MCF 10A (cell line): ENCODE data around the gene ANKRD60. TPM values are rescaled to one million over a fixed set of nuclear protein-coding genes. Genes with fewer than 3 reads are reported as not detected.

Experiments used
- BruUV-seq: library from RNA; stranded (reverse); fragments of 400-500 nt; replicated peaks from 2 replicates; lab custom pipeline; 2021; lab: Mats Ljungman, UMichigan
- CTCF ChIA-PET: fragments of 300-600 bp; sonication (Branson Sonifier 250); formaldehyde crosslinking; extraction: SDS; loops from one replicate; lab custom pipeline; 2021; ENCODE audit warnings: antibody characterized with exemption, inconsistent platforms; lab: Yijun Ruan, JAX
- POLR2A ChIA-PET: fragments of 300-600, 350-650 bp; sonication (Branson Sonifier 250); formaldehyde crosslinking; extraction: SDS; loops from one replicate; lab custom pipeline; 2020; ENCODE audit warnings: antibody characterized with exemption, inconsistent platforms; lab: Yijun Ruan, JAX
- DNase-seq: peaks from one replicate; pipeline ENCODE4 v3.0.0-alpha.2; 2018; ENCODE audit not compliant: unreplicated experiment
- H3K27ac Mint-ChIP-seq: one replicate; pipeline ENCODE4 v1.8.0; 2022; ENCODE audit warnings: mild to moderate bottlenecking, low read depth, mixed read lengths; ENCODE audit not compliant: unreplicated experiment
- H3K27me3 Mint-ChIP-seq: one replicate; pipeline ENCODE4 v1.8.0; 2022; ENCODE audit warnings: mixed read lengths; ENCODE audit not compliant: insufficient read depth, unreplicated experiment
- H3K36me3 Mint-ChIP-seq: one replicate; pipeline ENCODE4 v1.8.0; 2022; ENCODE audit warnings: mild to moderate bottlenecking, moderate library complexity, mixed read lengths; ENCODE audit not compliant: insufficient read depth, unreplicated experiment
- H3K4me1 Mint-ChIP-seq: one replicate; pipeline ENCODE4 v1.8.0; 2022; ENCODE audit warnings: mixed read lengths; ENCODE audit not compliant: insufficient read depth, unreplicated experiment
- H3K4me3 Mint-ChIP-seq: one replicate; pipeline ENCODE4 v1.8.0; 2022; ENCODE audit warnings: mild to moderate bottlenecking, moderate library complexity, mixed read lengths; ENCODE audit not compliant: unreplicated experiment
- H3K9me3 Mint-ChIP-seq: one replicate; pipeline ENCODE4 v1.8.0; 2022; ENCODE audit warnings: mixed read lengths; ENCODE audit not compliant: unreplicated experiment
- CTCF ChIP-seq: fragments of 200-600 bp; IDR thresholded peaks from one replicate; pipeline ENCODE4 v1.8.0; 2022; ENCODE audit warnings: antibody characterized with exemption, mild to moderate bottlenecking; ENCODE audit not compliant: unreplicated experiment
- intact Hi-C: fragments of 100-400 bp; cut with micrococcal nuclease; formaldehyde crosslinking; loops from 2 replicates; pipeline ENCODE4 v1.14.1; 2022
- total RNA-seq: library from RNA; stranded (reverse); gene quantifications from 2 replicates; pipeline ENCODE4 v1.2.3, GENCODE V29; 2022

The ANKRD60 gene
- total RNA-seq, 1 experiment from 2014 or later: not detected

GRCh38 chr20:58194175-58194791 is 34.2 kb downstream of the ANKRD60 start:
- Mint-ChIP-seq H3K4me1 (no peaks in the 10 kb centered on the region), H3K27me3 (peaks cover 62% of the 10 kb centered on the region), H3K9me3 (peaks cover 11% of the 10 kb centered on the region), H3K27ac (no peak overlapping the region), H3K4me3 (no peak overlapping the region), H3K36me3 (no peaks in the 10 kb centered on the region)
- POLR2A ChIA-PET: no interaction called here
- no peak for TF ChIP-seq CTCF
- CTCF ChIA-PET: interaction anchor here (0.6 to 1.9 kb wide), 10 partner anchors 8 to 601 kb away, joined by 3 to 6 read pairs (median 4); no protein-coding TSS in a partner anchor
- BruUV-seq: no TSS peak
- no peak for DNase-seq
- intact Hi-C loops: no loop called here

GRCh38 chr20:58192567-58192966 is 35.9 kb downstream of the ANKRD60 start:
- peak; percentile 16 for DNase-seq
- Mint-ChIP-seq H3K27ac (no peak overlapping the region), H3K36me3 (no peaks in the 10 kb centered on the region), H3K9me3 (peaks cover 11% of the 10 kb centered on the region), H3K4me3 (no peak overlapping the region), H3K27me3 (peaks cover 61% of the 10 kb centered on the region), H3K4me1 (no peaks in the 10 kb centered on the region)
- peak; percentile 65 for TF ChIP-seq CTCF
- no TSS peak for BruUV-seq
- CTCF ChIA-PET: interaction anchor here (0.6 to 2.2 kb wide), 9 partner anchors 11 to 800 kb away, joined by 3 to 8 read pairs (median 4); partner anchors contain the start of gene ZBP1
- POLR2A ChIA-PET: no interaction called here
- intact Hi-C loops: no loop called here

GRCh38 chr20:58192065-58192464 is 36.4 kb downstream of the ANKRD60 start:
- BruUV-seq: no TSS peak
- H3K4me3 Mint-ChIP-seq: no peak overlapping the region
- H3K27ac Mint-ChIP-seq: no peak overlapping the region
- intact Hi-C loops: no loop called here
- H3K9me3 Mint-ChIP-seq: peaks cover 10% of the 10 kb centered on the region
- peaks cover 57% of the 10 kb centered on the region for H3K27me3 Mint-ChIP-seq
- no peaks in the 10 kb centered on the region for H3K36me3 Mint-ChIP-seq
- no peak for DNase-seq
- no peak for TF ChIP-seq CTCF
- no peaks in the 10 kb centered on the region for H3K4me1 Mint-ChIP-seq
- ChIA-PET POLR2A (no interaction called here), CTCF (interaction anchor here (0.5 to 2.2 kb wide), 14 partner anchors 11 to 800 kb away, joined by 3 to 8 read pairs (median 4); partner anchors contain the start of gene ZBP1)

- Mint-ChIP-seq H3K36me3 (no peaks in the 10 kb centered on the region), H3K9me3 (peaks cover 13% of the 10 kb centered on the region), H3K27me3 (peaks cover 72% of the 10 kb centered on the region), H3K27ac (no peak overlapping the region), H3K4me1 (no peaks in the 10 kb centered on the region), H3K4me3 (no peak overlapping the region)
- POLR2A ChIA-PET: interaction anchor here (1.0 kb wide), 1 partner anchor 90 kb away, joined by 3 read pairs; no protein-coding TSS in a partner anchor
- CTCF ChIA-PET: interaction anchor here (0.7 to 1.8 kb wide), 6 partner anchors 9 to 1037 kb away, joined by 3 to 6 read pairs (median 4); no protein-coding TSS in a partner anchor
- DNase-seq: no peak
- BruUV-seq: no TSS peak
- intact Hi-C loops: no loop called here
- no peak for TF ChIP-seq CTCF
Measured at GRCh38 chr20:58188527-58188926, 39.9 kb downstream of the ANKRD60 start.
